K562 (cell line): ENCODE results near the gene PCP2. TPM values are rescaled to one million over a fixed set of nuclear protein-coding genes. Genes with fewer than 3 reads are reported as not detected.

Experiments
- ARID1B ChIP-seq: fragments of 450-650 bp; IDR thresholded peaks from 2 replicates; pipeline ENCODE4 v1.6.1; 2016; ENCODE audit warnings: antibody characterized with exemption, mild to moderate bottlenecking, inconsistent platforms
- BHLHE40 ChIP-seq: IDR thresholded peaks from 2 replicates; pipeline ENCODE4 v1.6.1; 2011; ENCODE audit warnings: low read length, improper control_type of control experiment
- IRF2 ChIP-seq: sonication (generic); formaldehyde crosslinking; IDR thresholded peaks from 2 replicates; pipeline ENCODE4 v1.8.1; 2022; ENCODE audit warnings: mild to moderate bottlenecking, missing genetic modification reagents
- NCOA1 ChIP-seq: fragments of 450-650 bp; IDR thresholded peaks from 2 replicates; pipeline ENCODE4 v1.6.1; 2016; ENCODE audit warnings: low read depth
- NEUROD1 ChIP-seq: fragments of 150-350 bp; IDR thresholded peaks from 2 replicates; pipeline ENCODE4 v1.6.1; 2014; ENCODE audit warnings: borderline replicate concordance, low read length, low read depth; ENCODE audit not compliant: partially characterized antibody
- NFXL1 ChIP-seq: fragments of 450-650 bp; formaldehyde crosslinking; IDR thresholded peaks from 2 replicates; pipeline ENCODE4 v1.4.0; 2021; ENCODE audit warnings: mild to moderate bottlenecking
- RCOR1 ChIP-seq, 2 experiments: IDR thresholded peaks; 2 replicates each; pipeline ENCODE4 v1.6.1; 2012; ENCODE audit warnings: low read depth in 2 of 2, low read length in 2 of 2, borderline replicate concordance in 1 of 2, improper control_type of control experiment in 1 of 2
- RNF2 ChIP-seq: sonication (generic); IDR thresholded peaks from 2 replicates; pipeline ENCODE4 v1.6.1; 2016
- SOX6 ChIP-seq: fragments of 450-650 bp; IDR thresholded peaks from 2 replicates; pipeline ENCODE4 v1.6.1; 2014; ENCODE audit warnings: mild to moderate bottlenecking
- STAG1 ChIP-seq: sonication (generic); formaldehyde crosslinking; IDR thresholded peaks from 2 replicates; pipeline ENCODE4 v1.5.0; 2020; ENCODE audit warnings: missing genetic modification reagents, borderline replicate concordance
- ZBTB7A ChIP-seq: IDR thresholded peaks from 2 replicates; pipeline ENCODE4 v1.6.1; 2011; ENCODE audit warnings: low read depth, mild to moderate bottlenecking, low read length, moderate library complexity, borderline replicate concordance; ENCODE audit not compliant: control insufficient read depth
- ZC3H11A ChIP-seq: IDR thresholded peaks from 2 replicates; pipeline ENCODE4 v1.6.1; 2012; ENCODE audit warnings: low read depth, low read length, improper control_type of control experiment
- ZFP1 ChIP-seq: fragments of 450-650 bp; formaldehyde crosslinking; IDR thresholded peaks from 2 replicates; pipeline ENCODE4 v1.4.0; 2020; ENCODE audit warnings: mild to moderate bottlenecking, mixed read lengths
- ZFP30 ChIP-seq: fragments of 250-450 bp; sonication (Bioruptor Pico); IDR thresholded peaks from 2 replicates; pipeline ENCODE4 v1.8.0; 2022; ENCODE audit warnings: moderate library complexity, mild to moderate bottlenecking, inconsistent platforms, borderline replicate concordance
- ZNF165 ChIP-seq: fragments of 250-450 bp; sonication (Bioruptor Pico); IDR thresholded peaks from 2 replicates; pipeline ENCODE4 v1.4.0; 2020; ENCODE audit warnings: borderline replicate concordance
- ZNF584 ChIP-seq: fragments of 200-800 bp; sonication (Bioruptor generic); IDR thresholded peaks from 2 replicates; pipeline ENCODE4 v1.6.1; 2016; ENCODE audit warnings: low read depth, mild to moderate bottlenecking, missing genetic modification characterization, missing compliant biosample characterization
- ZNF707 ChIP-seq: fragments of 250-450 bp; sonication (Bioruptor Pico); conservative IDR thresholded peaks from 2 replicates; pipeline ENCODE4 v1.8.0; 2022; ENCODE audit warnings: inconsistent platforms, mild to moderate bottlenecking, moderate library complexity
- ZNF717 ChIP-seq: fragments of 250-450 bp; sonication (Bioruptor Pico); IDR thresholded peaks from 2 replicates; pipeline ENCODE4 v1.5.0; 2021
- ZNF75A ChIP-seq: fragments of 450-650 bp; formaldehyde crosslinking; IDR thresholded peaks from 2 replicates; pipeline ENCODE4 v1.4.0; 2020; ENCODE audit warnings: mild to moderate bottlenecking
- polyA plus RNA-seq, 8 experiments: library from polyadenylated mRNA; depleted of rRNA in 4 of 8; stranded (reverse) in 5 of 8; unstranded in 3 of 8; fragments of >200 nt; fragmentation: Nextera tagmentation in 2 of 8; fragmentation: Illumina TruSeq in 1 of 8; extraction: Ambion mirVana in 2 of 8; extraction: Trizol in 1 of 8; gene quantifications; 2 replicates each; pipeline versions ENCODE4 v1.2.1 to v1.2.3, GENCODE V29; 2011 to 2014; ENCODE audit warnings: inconsistent platforms in 1 of 8, missing spikeins in 1 of 8
- total RNA-seq, 7 experiments: library from RNA; depleted of rRNA in 6 of 7; stranded (reverse); fragments of >200 nt in 6 of 7; fragmentation: Illumina TruSeq in 2 of 7; extraction: Trizol in 2 of 7; gene quantifications; 2 replicates each; pipeline versions ENCODE4 v1.2.1 to v1.2.3, GENCODE V29; 2011 to 2021; ENCODE audit warnings: low replicate concordance in 1 of 7
- TF ChIP-seq, protein P1 (sequence below): fragments of 450-650 bp; IDR thresholded peaks from 2 replicates; pipeline ENCODE4 v1.6.1; 2018; ENCODE audit warnings: mild to moderate bottlenecking, low read depth; ENCODE audit not compliant: partially characterized antibody
- TF ChIP-seq, protein P2 (sequence below): fragments of 250-450 bp; sonication (Bioruptor Pico); IDR thresholded peaks from 2 replicates; pipeline ENCODE4 v1.5.0; 2021; ENCODE audit warnings: mild to moderate bottlenecking, moderate library complexity
- TF ChIP-seq, protein P3 (sequence below): fragments of 250-450 bp; sonication (Bioruptor Pico); IDR thresholded peaks from 2 replicates; pipeline ENCODE4 v1.4.0; 2020; ENCODE audit warnings: mild to moderate bottlenecking

Gene PCP2
- total and polyA plus RNA-seq, 9 of the 15 experiments (the other 6 are each of a cell fraction or from before 2014, with no cell fraction given) = 0.17 to 1.3 (median 0.49) TPM; not detected in 3

DNA sequence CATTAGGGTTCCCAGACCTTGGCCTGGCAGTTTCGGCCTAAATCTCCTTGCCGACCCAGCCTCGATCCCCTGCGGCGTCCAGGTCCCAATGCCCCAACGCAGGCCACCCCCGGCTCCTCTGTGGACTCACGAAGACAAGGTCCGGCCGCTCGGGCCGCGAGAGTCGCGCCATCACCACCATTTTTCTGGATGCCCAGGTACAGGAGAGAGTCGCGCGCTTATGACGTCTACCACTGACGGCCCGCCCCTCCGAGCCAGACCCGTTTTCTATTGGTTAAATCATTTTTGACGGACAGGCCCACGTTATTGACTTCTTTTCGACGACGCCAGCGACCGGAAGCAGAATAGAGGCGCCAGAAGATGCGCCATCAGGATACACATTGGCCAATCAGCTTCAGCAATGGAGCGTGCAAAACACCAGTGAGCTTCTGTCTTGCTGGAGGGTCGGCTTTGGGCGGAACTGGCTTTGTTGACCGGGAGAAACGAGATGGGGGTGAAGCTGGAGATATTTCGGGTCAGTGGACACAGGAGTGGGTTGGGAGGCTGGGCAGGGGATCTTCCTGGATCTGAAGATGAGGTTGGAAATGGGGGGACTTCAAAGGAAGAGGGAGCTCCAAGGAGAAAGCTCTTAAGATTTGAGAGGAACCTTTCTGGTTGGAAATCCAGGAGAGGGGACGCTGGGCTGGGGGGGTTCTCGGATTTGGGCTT is 4.0 kb downstream of the PCP2 start, which contains the start of the genes PET100 and XAB2 (continued):
- TF ChIP-seq IRF2 (no peak), ZNF707 (CRISPR knock-in tag) (no peak), SOX6 (no peak), NCOA1 (0 out of 2 replicates have a peak, but pooled peaks have one; percentile 16), ZFP1 (CRISPR knock-in tag) (no peak), ZNF717 (CRISPR knock-in tag) (no peak), BHLHE40 (no peak), ZBTB7A (no peak), NEUROD1 (peak; percentile 85), RNF2 (no peak), ZNF75A (CRISPR knock-in tag) (no peak), STAG1 (CRISPR knock-in tag) (no peak), ARID1B (no peak), RCOR1 (IDR thresholded peaks at IDR 0.05; ENCODE audit: borderline replicate concordance in 1 of 2, low read depth in 2 of 2, low read length in 2 of 2) (peak in 1 of 2 experiments; percentile 32; a peak in 1 of 4 replicates), ZNF584 (no peak), ZNF165 (CRISPR knock-in tag) (no peak), ZC3H11A (no peak), ZFP30 (no peak), NFXL1 (CRISPR knock-in tag) (no peak)
- TF ChIP-seq, protein P1, sequence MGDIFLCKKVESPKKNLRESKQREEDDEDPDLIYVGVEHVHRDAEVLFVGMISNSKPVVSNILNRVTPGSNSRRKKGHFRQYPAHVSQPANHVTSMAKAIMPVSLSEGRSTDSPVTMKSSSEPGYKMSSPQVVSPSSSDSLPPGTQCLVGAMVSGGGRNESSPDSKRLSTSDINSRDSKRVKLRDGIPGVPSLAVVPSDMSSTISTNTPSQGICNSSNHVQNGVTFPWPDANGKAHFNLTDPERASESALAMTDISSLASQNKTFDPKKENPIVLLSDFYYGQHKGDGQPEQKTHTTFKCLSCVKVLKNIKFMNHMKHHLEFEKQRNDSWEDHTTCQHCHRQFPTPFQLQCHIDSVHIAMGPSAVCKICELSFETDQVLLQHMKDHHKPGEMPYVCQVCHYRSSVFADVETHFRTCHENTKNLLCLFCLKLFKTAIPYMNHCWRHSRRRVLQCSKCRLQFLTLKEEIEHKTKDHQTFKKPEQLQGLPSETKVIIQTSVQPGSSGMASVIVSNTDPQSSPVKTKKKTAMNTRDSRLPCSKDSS = no peak
- TF ChIP-seq, protein P2, sequence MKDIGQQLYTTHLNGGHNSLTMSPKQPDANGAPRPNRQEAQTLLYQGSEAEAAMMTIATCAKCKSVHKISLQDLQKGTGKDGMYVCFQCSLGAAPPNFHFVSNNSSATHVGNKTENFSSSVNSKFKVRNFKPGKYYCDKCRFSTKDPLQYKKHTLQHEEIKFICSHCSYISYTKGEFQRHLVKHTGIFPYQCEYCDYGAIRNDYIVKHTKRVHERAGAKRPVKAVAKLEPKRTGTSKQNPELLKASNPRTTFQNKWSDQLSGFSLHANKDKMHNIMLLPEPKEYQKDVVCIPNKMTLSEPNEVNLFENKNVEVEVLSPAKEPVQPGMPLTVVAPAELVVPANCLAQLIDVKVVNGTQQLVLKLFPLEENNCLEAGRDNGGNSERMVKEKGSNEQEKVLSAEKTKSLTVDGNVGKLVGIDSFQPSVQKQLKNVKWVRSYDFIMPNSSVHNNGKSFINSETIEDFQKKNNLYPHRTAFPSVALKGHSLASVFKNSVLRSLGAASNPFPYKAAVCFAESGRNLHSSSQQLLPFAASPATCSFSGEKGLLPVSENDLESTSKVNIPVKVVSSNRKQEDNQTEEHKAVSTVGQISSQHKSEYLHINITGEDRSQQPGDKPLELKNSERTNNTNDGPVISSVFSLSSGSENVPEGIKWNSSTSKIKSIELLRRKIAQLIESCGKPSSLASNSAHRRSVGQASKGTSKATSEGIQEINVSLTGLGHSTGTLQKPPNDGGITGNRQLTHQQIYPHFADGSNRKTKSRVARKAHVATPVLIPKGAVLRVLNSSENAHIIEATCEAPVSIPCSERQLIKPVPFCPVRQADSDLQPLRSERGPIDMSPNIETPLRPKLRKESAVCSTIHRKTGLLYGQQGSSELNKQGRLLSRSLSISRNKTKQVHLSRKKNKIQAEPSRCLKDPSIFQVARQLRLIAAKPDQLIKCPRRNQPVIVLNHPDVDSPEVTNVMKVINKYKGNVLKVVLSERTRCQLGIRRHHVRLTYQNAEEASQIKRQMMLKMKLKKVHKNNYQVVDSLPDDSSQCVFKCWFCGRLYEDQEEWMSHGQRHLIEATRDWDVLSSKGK (CRISPR knock-in tag) = no peak
- TF ChIP-seq, protein P3, sequence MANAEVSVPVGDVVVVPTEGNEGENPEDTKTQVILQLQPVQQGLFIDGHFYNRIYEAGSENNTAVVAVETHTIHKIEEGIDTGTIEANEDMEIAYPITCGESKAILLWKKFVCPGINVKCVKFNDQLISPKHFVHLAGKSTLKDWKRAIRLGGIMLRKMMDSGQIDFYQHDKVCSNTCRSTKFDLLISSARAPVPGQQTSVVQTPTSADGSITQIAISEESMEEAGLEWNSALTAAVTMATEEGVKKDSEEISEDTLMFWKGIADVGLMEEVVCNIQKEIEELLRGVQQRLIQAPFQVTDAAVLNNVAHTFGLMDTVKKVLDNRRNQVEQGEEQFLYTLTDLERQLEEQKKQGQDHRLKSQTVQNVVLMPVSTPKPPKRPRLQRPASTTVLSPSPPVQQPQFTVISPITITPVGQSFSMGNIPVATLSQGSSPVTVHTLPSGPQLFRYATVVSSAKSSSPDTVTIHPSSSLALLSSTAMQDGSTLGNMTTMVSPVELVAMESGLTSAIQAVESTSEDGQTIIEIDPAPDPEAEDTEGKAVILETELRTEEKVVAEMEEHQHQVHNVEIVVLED (CRISPR knock-in tag) = peak; percentile 42; the same call in 1 of the 2 replicates
